Transverse colon (tissue), 4 donors: Measurements from ENCODE around the gene GTF2H3. TPM values are rescaled to one million over a fixed set of nuclear protein-coding genes. Genes with fewer than 3 reads are reported as not detected.
A peak's percentile ranks its signal among the peaks of the same experiment; 100 is the strongest.

Source experiments
- DNase-seq: peaks from one replicate; pipeline ENCODE4 v3.0.0-alpha.2; 2019
- H3K27ac ChIP-seq, 4 donors: fragments of 200-600 bp; sonication (generic); 2 replicates each; pipeline ENCODE4 v1.5.1; 2016 to 2018; ENCODE audit warnings: inconsistent platforms in 4 of 4
- H3K27me3 ChIP-seq: fragments of 200-600 bp; sonication (generic); 2 replicates; pipeline ENCODE4 v1.5.1; 2017; ENCODE audit warnings: inconsistent platforms
- H3K36me3 ChIP-seq, 4 donors: fragments of 200-600 bp; sonication (generic); 2 replicates each; pipeline ENCODE4 v1.5.1; 2017 to 2019; ENCODE audit warnings: inconsistent platforms in 4 of 4
- H3K4me1 ChIP-seq, 4 donors: fragments of 200-600 bp; sonication (generic); 2 replicates each; pipeline ENCODE4 v1.5.1; 2017 to 2020; ENCODE audit warnings: inconsistent platforms in 4 of 4
- H3K4me3 ChIP-seq, 4 donors: fragments of 200-600 bp; sonication (generic); 1 replicate in 1 of 4; 2 replicates in 3 of 4; pipeline versions ENCODE4 v1.5.1 to v1.6.1; 2017 to 2019; ENCODE audit warnings: inconsistent platforms in 4 of 4
- H3K9me3 ChIP-seq, 2 donors: fragments of 200-600 bp; sonication (generic); 2 replicates each; pipeline ENCODE4 v1.5.1; 2017 to 2019; ENCODE audit warnings: inconsistent platforms in 2 of 2
- CTCF ChIP-seq, 5 experiments: fragments of 200-600 bp in 3 of 5; fragments of 450-650 bp in 2 of 5; sonication (generic) in 3 of 5; IDR thresholded peaks; 1 replicate in 2 of 5; 2 replicates in 3 of 5; pipeline ENCODE4 v1.5.1; 2016 to 2017; ENCODE audit warnings: antibody characterized with exemption in 5 of 5, inconsistent platforms in 3 of 5, mild to moderate bottlenecking in 2 of 5, moderate library complexity in 1 of 5
- EP300 ChIP-seq: sonication (generic); formaldehyde crosslinking; IDR thresholded peaks from one replicate; pipeline ENCODE4 v1.6.1; 2017; ENCODE audit warnings: antibody characterized with exemption, low read depth
- POLR2A ChIP-seq: fragments of 450-650 bp; IDR thresholded peaks from one replicate; pipeline ENCODE4 v1.6.1; 2016; ENCODE audit warnings: antibody characterized with exemption, mild to moderate bottlenecking, moderate library complexity
- POLR2AphosphoS5 ChIP-seq, 3 donors: sonication (generic); formaldehyde crosslinking; IDR thresholded peaks; one replicate each; pipeline ENCODE4 v1.6.1; 2016; ENCODE audit warnings: antibody characterized with exemption in 3 of 3
- WGBS, 2 donors: methylation state at CpG; one replicate each; pipeline ENCODE4 v1.1.5; 2018; ENCODE audit warnings: low coverage in 1 of 2; 5-methylcytosine and 5-hydroxymethylcytosine counted together
- in situ Hi-C, 4 donors: fragments of 200-750 bp; cut with MboI; loops; one replicate each; pipeline versions ENCODE4 v1.15.0 to v1.15.1; 2017; ENCODE audit warnings: low sequenced_read_pairs in 3 of 4, low pct_ligation_motif_present in 1 of 4, low pct_unique_long_range_greater_than_20kb in 1 of 4
- intact Hi-C: fragments of 100-400 bp; cut with DNase I; formaldehyde crosslinking; loops from one replicate; pipeline ENCODE4 v1.15.1; 2023; ENCODE audit warnings: low total_unique reads
- total RNA-seq, 4 donors: library from RNA; depleted of rRNA; stranded (reverse); fragments of >200 nt; gene quantifications; one replicate each; pipeline ENCODE4 v1.1.0, GENCODE V29; 2016

GTF2H3 gene
- total RNA-seq, 4 donors from 2014 or later = 2.6 to 14.3 (median 11.6) TPM

- Histone ChIP-seq H3K27ac (peak within 1 kb of the TSS; percentile 35 to 62 (median 57)), H3K9me3 (no peaks in the 10 kb centered on the region), H3K4me1 (peaks cover 0 to 15% (median 11%) of the 10 kb centered on the region in 4 donors), H3K36me3 (peaks cover 0 to 16% (median 0%) of the 10 kb centered on the region in 4 donors), H3K4me3 (peak within 1 kb of the TSS; percentile 66 to 84 (median 76)), H3K27me3 (no peaks in the 10 kb centered on the region)
- 2 to 10% methylated on average over 4 to 53 of the region's 53 CpGs for WGBS, 2 donors
- DNase-seq = peak; percentile 96
- in situ Hi-C loops (no loop called here), intact Hi-C loops (no loop called here)
- TF ChIP-seq EP300 = no peak
- no peak for TF ChIP-seq CTCF (IDR thresholded peaks at IDR 0.05)
- no peak for TF ChIP-seq POLR2A
- no peak for TF ChIP-seq POLR2AphosphoS5 (IDR thresholded peaks at IDR 0.05)
Measured at GRCh38 chr12:123670882-123671728, 37.5 kb downstream of the GTF2H3 start, which contains the start of gene TCTN2. TCTN2 (plus strand) TSS chr12:123671113; CDS start chr12:123671241, 128 bp downstream.

GRCh38 chr12:123671876-123672275 lies 38.2 kb downstream of the GTF2H3 start:
- TF ChIP-seq EP300 = no peak
- no peak for TF ChIP-seq POLR2A
- no peak for TF ChIP-seq CTCF (IDR thresholded peaks at IDR 0.05)
- no peak for TF ChIP-seq POLR2AphosphoS5 (IDR thresholded peaks at IDR 0.05)

GRCh38 chr12:123675436-123675835 lies 41.8 kb downstream of the GTF2H3 start:
- no peak overlapping the region for H3K27ac ChIP-seq
- in situ Hi-C loops (no loop called here), intact Hi-C loops (no loop called here)
- DNase-seq = no peak
- WGBS, 2 donors = 100% methylated on average over 1 of the region's 1 CpG
- no peak overlapping the region for H3K4me3 ChIP-seq
- TF ChIP-seq CTCF (IDR thresholded peaks at IDR 0.05) = no peak
- no peak for TF ChIP-seq POLR2AphosphoS5 (IDR thresholded peaks at IDR 0.05)
- no peak for TF ChIP-seq POLR2A
- no peak for TF ChIP-seq EP300
- no peaks in the 10 kb centered on the region for H3K9me3 ChIP-seq
- peaks cover 0 to 16% (median 0%) of the 10 kb centered on the region in 4 donors for H3K36me3 ChIP-seq
- H3K4me1 ChIP-seq = peaks cover 0 to 15% (median 10%) of the 10 kb centered on the region in 4 donors
- no peaks in the 10 kb centered on the region for H3K27me3 ChIP-seq

More at GRCh38 chr12:123671876-123672275, 38.2 kb downstream of the GTF2H3 start:
- Histone ChIP-seq H3K27ac (no peak overlapping the region), H3K4me1 (peaks cover 0 to 15% (median 11%) of the 10 kb centered on the region in 4 donors), H3K9me3 (no peaks in the 10 kb centered on the region), H3K4me3 (peak overlapping the region in 3 of 4 donors; percentile 66 to 84 (median 83)), H3K27me3 (no peaks in the 10 kb centered on the region), H3K36me3 (peaks cover 0 to 16% (median 0%) of the 10 kb centered on the region in 4 donors)
- WGBS, 2 donors = 62% methylated on average over 6 of the region's 6 CpGs; no CpG with 5 or more reads in 1 of the 2 donors
- intact Hi-C loops (no loop called here), in situ Hi-C loops (no loop called here)
- no peak for DNase-seq

GRCh38 chr12:123676616-123677320 lies 43.1 kb downstream of the GTF2H3 start:
- Histone ChIP-seq H3K9me3 (no peaks in the 10 kb centered on the region), H3K4me1 (peaks cover 0 to 5% (median 4%) of the 10 kb centered on the region in 4 donors), H3K36me3 (peaks cover 0 to 16% (median 0%) of the 10 kb centered on the region in 4 donors), H3K27me3 (no peaks in the 10 kb centered on the region), H3K4me3 (no peak overlapping the region), H3K27ac (no peak overlapping the region)
- intact Hi-C loops (no loop called here), in situ Hi-C loops (no loop called here)
- TF ChIP-seq CTCF (IDR thresholded peaks at IDR 0.05) (no peak), EP300 (no peak), POLR2AphosphoS5 (IDR thresholded peaks at IDR 0.05) (no peak), POLR2A (no peak)
- 88 to 93% methylated on average over 7 to 9 of the region's 9 CpGs for WGBS, 2 donors
- DNase-seq = no peak
